ENCODE measurements around the gene SYT5. TPM values are rescaled to one million over a fixed set of nuclear protein-coding genes. Genes with fewer than 3 reads are reported as not detected.

The SYT5 gene
- polyA plus RNA-seq, result 0.05 to 0.39 TPM (median 0.33 TPM) in 3 replicates
- 4.9 TPM for polyA plus RNA-seq (2011; ENCODE audit: low read depth)
- 0.24 and 0.27 TPM in 2 replicates for polyA plus RNA-seq (2011; cell fraction: cytosol; rRNA removed)
- polyA plus RNA-seq (2011; cell fraction: nucleus; rRNA removed), result 0.15 and 0.78 TPM in 2 replicates
- polyA plus RNA-seq (2012; ENCODE audit: low replicate concordance), result 1.1 and 1.4 TPM in 2 replicates
- polyA minus RNA-seq, result not detected in 3 replicates
- polyA minus RNA-seq (2011; cell fraction: cytosol; rRNA and poly(A)+ RNA removed), result not detected
- polyA minus RNA-seq (2011; cell fraction: nucleus; rRNA and poly(A)+ RNA removed), result 0.21 and 0.47 TPM in 2 replicates

DNA sequence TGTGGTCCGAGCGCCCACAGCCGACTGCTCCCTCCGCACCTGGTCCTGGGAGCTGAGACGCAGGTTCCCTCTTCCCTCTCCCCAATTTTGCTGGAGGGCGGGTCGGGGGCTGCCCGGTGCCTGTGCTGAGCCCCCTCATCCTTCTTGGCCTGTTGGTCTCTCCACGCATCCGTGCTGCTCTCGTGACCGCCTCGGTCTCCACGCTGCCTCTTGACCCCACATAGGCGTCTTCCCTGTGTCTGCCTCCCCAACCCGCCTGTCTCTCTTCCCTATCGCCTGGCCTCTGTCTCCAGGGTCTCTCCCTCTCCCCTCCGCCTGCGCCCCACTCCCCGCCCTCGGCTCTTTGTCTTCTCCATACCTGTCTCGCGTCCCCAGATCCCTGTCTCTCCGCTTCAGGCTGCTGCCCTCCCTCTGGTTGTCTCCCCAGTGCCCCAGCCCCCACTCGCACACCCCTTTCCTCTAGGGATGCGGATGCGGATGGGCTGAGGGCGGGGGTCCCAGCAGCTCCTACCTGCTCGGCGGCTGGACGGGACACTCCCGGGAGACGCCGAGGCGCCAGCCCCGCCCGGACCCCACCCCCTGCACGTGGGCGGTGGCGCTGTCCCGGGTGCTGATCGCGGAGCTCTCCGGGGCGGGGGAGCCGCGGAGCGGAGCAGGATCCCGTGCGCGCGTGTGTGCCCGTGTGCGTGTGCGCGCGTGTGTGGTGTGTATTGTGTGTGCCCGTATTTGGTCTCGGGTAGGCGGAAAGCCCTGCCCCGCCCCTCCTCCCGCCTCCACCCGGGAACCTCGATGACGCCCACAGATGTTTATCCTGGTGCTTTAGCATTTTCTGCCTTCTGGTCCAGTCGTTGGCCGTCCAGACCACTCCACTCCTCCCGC, at the start of gene SYT5:
Gene SYT5, minus strand, starts transcription at position 684 of the 879 bp plus-strand sequence. CDS start 1,248 bp downstream, outside the sequence.
- H3K36me3 ChIP-seq (ENCODE audit: control insufficient read depth in 2 of 2, extremely low read depth in 1 of 2, insufficient read depth in 2 of 2, low read length in 2 of 2), result peaks cover 0 to 4% of the 10 kb centered on the region in 2 experiments
- H3K27me3 ChIP-seq (ENCODE audit: control insufficient read depth, extremely low read depth, insufficient read depth, low read length), result peaks cover 13% of the 10 kb centered on the region
- H3K4me3 ChIP-seq (ENCODE audit: control insufficient read depth in 2 of 3, extremely low read depth in 1 of 3, insufficient read depth in 2 of 3, low read depth in 1 of 3, low read length in 3 of 3), result peak within 1 kb of the TSS; percentile 4 to 54 (median 25)
- peak within 1 kb of the TSS; percentile 65 for H3K4me2 ChIP-seq (ENCODE audit: control insufficient read depth, extremely low read depth, insufficient read depth, low read depth, low read length)
- TF ChIP-seq EZH2 (IDR thresholded peaks at IDR 0.05; ENCODE audit: low read length), result no peak
- TF ChIP-seq, protein P1, sequence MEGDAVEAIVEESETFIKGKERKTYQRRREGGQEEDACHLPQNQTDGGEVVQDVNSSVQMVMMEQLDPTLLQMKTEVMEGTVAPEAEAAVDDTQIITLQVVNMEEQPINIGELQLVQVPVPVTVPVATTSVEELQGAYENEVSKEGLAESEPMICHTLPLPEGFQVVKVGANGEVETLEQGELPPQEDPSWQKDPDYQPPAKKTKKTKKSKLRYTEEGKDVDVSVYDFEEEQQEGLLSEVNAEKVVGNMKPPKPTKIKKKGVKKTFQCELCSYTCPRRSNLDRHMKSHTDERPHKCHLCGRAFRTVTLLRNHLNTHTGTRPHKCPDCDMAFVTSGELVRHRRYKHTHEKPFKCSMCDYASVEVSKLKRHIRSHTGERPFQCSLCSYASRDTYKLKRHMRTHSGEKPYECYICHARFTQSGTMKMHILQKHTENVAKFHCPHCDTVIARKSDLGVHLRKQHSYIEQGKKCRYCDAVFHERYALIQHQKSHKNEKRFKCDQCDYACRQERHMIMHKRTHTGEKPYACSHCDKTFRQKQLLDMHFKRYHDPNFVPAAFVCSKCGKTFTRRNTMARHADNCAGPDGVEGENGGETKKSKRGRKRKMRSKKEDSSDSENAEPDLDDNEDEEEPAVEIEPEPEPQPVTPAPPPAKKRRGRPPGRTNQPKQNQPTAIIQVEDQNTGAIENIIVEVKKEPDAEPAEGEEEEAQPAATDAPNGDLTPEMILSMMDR (optimal IDR thresholded peaks at IDR 0.05 in 1 of 3, IDR thresholded peaks at IDR 0.05 in 1 of 3, conservative IDR thresholded peaks at IDR 0.05 in 1 of 3; ENCODE audit: extremely low read depth in 1 of 3, insufficient read depth in 2 of 3, low read length in 3 of 3), result no peak
- H4K20me1 ChIP-seq (ENCODE audit: control insufficient read depth, extremely low read depth, insufficient read depth, low read length), result peaks cover 2% of the 10 kb centered on the region
- no peak for DNase-seq (ENCODE audit: low read depth, low spot score)
- no peaks in the 10 kb centered on the region for H3K9me1 ChIP-seq (ENCODE audit: control insufficient read depth, extremely low read depth, insufficient read depth, low read length)
- dilution Hi-C loops (cut with MboI; ENCODE audit: extremely low pct_ligation_motif_present, low sequenced_read_pairs), result no loop called here
- H3K4me1 ChIP-seq (ENCODE audit: control insufficient read depth, extremely low read depth, insufficient read depth, low read length), result peaks cover 7% of the 10 kb centered on the region
- H3K9me3 ChIP-seq (ENCODE audit: control insufficient read depth, low read depth, low read length), result no peaks in the 10 kb centered on the region
- no peak for FAIRE-seq
- no peaks in the 10 kb centered on the region for H3K79me2 ChIP-seq (ENCODE audit: control insufficient read depth, insufficient read depth, low read length)
- H3K9ac ChIP-seq (ENCODE audit: control insufficient read depth, extremely low read depth, insufficient read depth, low read length), result no peak within 1 kb of the TSS
- no peak within 1 kb of the TSS for H3K27ac ChIP-seq (ENCODE audit: control insufficient read depth, insufficient read depth, low read length)
- H2AFZ ChIP-seq (ENCODE audit: control insufficient read depth, low read length), result no peak within 1 kb of the TSS

DNA sequence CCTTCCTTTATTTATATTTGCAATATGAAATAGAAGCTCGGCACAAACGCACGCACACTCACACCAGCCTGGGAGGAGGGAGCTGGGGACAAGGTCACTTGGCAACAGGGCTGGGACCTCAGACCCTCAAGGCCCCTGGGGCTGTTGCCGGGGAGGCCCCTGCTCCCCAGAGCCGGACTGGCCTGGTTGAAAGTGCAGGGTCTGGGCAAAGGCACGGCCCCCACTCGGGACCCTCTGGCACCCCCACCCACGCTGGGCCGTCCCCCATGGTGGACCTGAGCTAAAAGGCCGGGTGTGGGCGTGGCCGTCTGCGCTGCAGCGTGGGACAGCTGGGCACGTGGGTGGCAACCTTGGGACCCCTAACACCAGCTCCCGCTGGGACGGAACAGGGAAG, 49.7 kb upstream of the SYT5 start:
- Histone ChIP-seq H3K9ac (ENCODE audit: control insufficient read depth, extremely low read depth, insufficient read depth, low read length) (no peak overlapping the region), H3K36me3 (ENCODE audit: control insufficient read depth in 2 of 2, extremely low read depth in 1 of 2, insufficient read depth in 2 of 2, low read length in 2 of 2) (peaks cover 25 to 32% of the 10 kb centered on the region in 2 experiments), H3K27ac (ENCODE audit: control insufficient read depth, insufficient read depth, low read length) (no peak overlapping the region), H3K4me3 (ENCODE audit: control insufficient read depth in 2 of 3, extremely low read depth in 1 of 3, insufficient read depth in 2 of 3, low read depth in 1 of 3, low read length in 3 of 3) (no peak overlapping the region), H3K4me2 (ENCODE audit: control insufficient read depth, extremely low read depth, insufficient read depth, low read depth, low read length) (no peak overlapping the region), H2AFZ (ENCODE audit: control insufficient read depth, low read length) (no peak overlapping the region), H4K20me1 (ENCODE audit: control insufficient read depth, extremely low read depth, insufficient read depth, low read length) (no peaks in the 10 kb centered on the region), H3K27me3 (ENCODE audit: control insufficient read depth, extremely low read depth, insufficient read depth, low read length) (no peaks in the 10 kb centered on the region), H3K79me2 (ENCODE audit: control insufficient read depth, insufficient read depth, low read length) (no peaks in the 10 kb centered on the region), H3K4me1 (ENCODE audit: control insufficient read depth, extremely low read depth, insufficient read depth, low read length) (no peaks in the 10 kb centered on the region), H3K9me3 (ENCODE audit: control insufficient read depth, low read depth, low read length) (no peaks in the 10 kb centered on the region), H3K9me1 (ENCODE audit: control insufficient read depth, extremely low read depth, insufficient read depth, low read length) (no peaks in the 10 kb centered on the region)
- no peak for TF ChIP-seq EZH2 (IDR thresholded peaks at IDR 0.05; ENCODE audit: low read length)
- TF ChIP-seq, protein P1 (optimal IDR thresholded peaks at IDR 0.05 in 1 of 3, IDR thresholded peaks at IDR 0.05 in 1 of 3, conservative IDR thresholded peaks at IDR 0.05 in 1 of 3; ENCODE audit: extremely low read depth in 1 of 3, insufficient read depth in 2 of 3, low read length in 3 of 3), result no peak
- dilution Hi-C loops (cut with MboI; ENCODE audit: extremely low pct_ligation_motif_present, low sequenced_read_pairs), result no loop called here
- no peak for DNase-seq (ENCODE audit: low read depth, low spot score)
- no peak for FAIRE-seq

All from keratinocyte (primary cell).